ENCODE measurements around the gene PROS1.
"Not testable (repeated sequence)": the region's sequence is repeated elsewhere in the genome, so short reads cannot be mapped to it uniquely, and the experiment has no call there.

PROS1 gene

GRCh38 chr3:93852228-93852627 lies 121.5 kb downstream of the PROS1 start:
- POLR2A ChIA-PET; H3K27ac ChIP-seq (ENCODE audit: insufficient read depth in 1 of 2, low read depth in 1 of 2, low read length in 2 of 2, poor library complexity in 1 of 2, severe bottlenecking in 2 of 2): not testable (repeated sequence)

GRCh38 chr3:93843981-93844380 lies 129.7 kb downstream of the PROS1 start:
- Histone ChIP-seq H3K4me1 (ENCODE audit: control extremely low read depth in 1 of 4, control insufficient read depth in 4 of 4, insufficient read depth in 4 of 4, low read length in 3 of 4) (no peaks in the 10 kb centered on the region), H3K27me3 (replicated peaks in 2 of 5; ENCODE audit: control insufficient read depth in 4 of 5, insufficient read depth in 5 of 5, low read length in 4 of 5) (no peaks in the 10 kb centered on the region), H3K9me3 (ENCODE audit: control extremely low read depth in 1 of 5, control insufficient read depth in 4 of 5, insufficient read depth in 2 of 5, low read depth in 1 of 5, low read length in 4 of 5) (no peaks in the 10 kb centered on the region), H3K4me3 (ENCODE audit: control insufficient read depth in 1 of 7, extremely low read depth in 1 of 7, insufficient read depth in 4 of 7, low read depth in 2 of 7, low read length in 6 of 7) (no peak overlapping the region), H3K27ac (ENCODE audit: insufficient read depth in 1 of 2, low read depth in 1 of 2, low read length in 2 of 2, poor library complexity in 1 of 2, severe bottlenecking in 2 of 2) (no peak overlapping the region), H3K36me3 (ENCODE audit: control insufficient read depth in 4 of 4, insufficient read depth in 4 of 4, low read length in 3 of 4) (no peaks in the 10 kb centered on the region)
- POLR2A ChIA-PET, result no interaction called here
- no peak for DNase-seq
- CTCF ChIA-PET, result no interaction called here
- WGBS (ENCODE audit: insufficient coverage), result 95% methylated on average over 5 of the region's 5 CpGs

More at GRCh38 chr3:93852228-93852627, 121.5 kb downstream of the PROS1 start:
- H3K27me3 ChIP-seq (replicated peaks in 2 of 5; ENCODE audit: control insufficient read depth in 4 of 5, insufficient read depth in 5 of 5, low read length in 4 of 5); H3K4me1 ChIP-seq (ENCODE audit: control extremely low read depth in 1 of 4, control insufficient read depth in 4 of 4, insufficient read depth in 4 of 4, low read length in 3 of 4); DNase-seq; CTCF ChIA-PET; H3K4me3 ChIP-seq (ENCODE audit: control insufficient read depth in 1 of 7, extremely low read depth in 1 of 7, insufficient read depth in 4 of 7, low read depth in 2 of 7, low read length in 6 of 7); H3K36me3 ChIP-seq (ENCODE audit: control insufficient read depth in 4 of 4, insufficient read depth in 4 of 4, low read length in 3 of 4); H3K9me3 ChIP-seq (ENCODE audit: control extremely low read depth in 1 of 5, control insufficient read depth in 4 of 5, insufficient read depth in 2 of 5, low read depth in 1 of 5, low read length in 4 of 5): not testable (repeated sequence)
- whole genome bisulfite sequencing (ENCODE audit: insufficient coverage), result 92% methylated on average over 7 of the region's 7 CpGs

- H3K27me3 ChIP-seq (replicated peaks in 2 of 5; ENCODE audit: control insufficient read depth in 4 of 5, insufficient read depth in 5 of 5, low read length in 4 of 5); H3K36me3 ChIP-seq (ENCODE audit: control insufficient read depth in 4 of 4, insufficient read depth in 4 of 4, low read length in 3 of 4); H3K27ac ChIP-seq (ENCODE audit: insufficient read depth in 1 of 2, low read depth in 1 of 2, low read length in 2 of 2, poor library complexity in 1 of 2, severe bottlenecking in 2 of 2); H3K9me3 ChIP-seq (ENCODE audit: control extremely low read depth in 1 of 5, control insufficient read depth in 4 of 5, insufficient read depth in 2 of 5, low read depth in 1 of 5, low read length in 4 of 5); H3K4me3 ChIP-seq (ENCODE audit: control insufficient read depth in 1 of 7, extremely low read depth in 1 of 7, insufficient read depth in 4 of 7, low read depth in 2 of 7, low read length in 6 of 7); CTCF ChIA-PET; H3K4me1 ChIP-seq (ENCODE audit: control extremely low read depth in 1 of 4, control insufficient read depth in 4 of 4, insufficient read depth in 4 of 4, low read length in 3 of 4); POLR2A ChIA-PET; DNase-seq: not testable (repeated sequence)
- WGBS (ENCODE audit: insufficient coverage), result no CpG with 5 or more reads among the region's 1 CpG
These were observed 134.5 kb downstream of the PROS1 start for GRCh38 chr3:93839193-93839592.

All from common myeloid progenitor, CD34-positive (primary cell).